ENCODE measurements around the gene HOXA10.

HOXA10 gene

DNA sequence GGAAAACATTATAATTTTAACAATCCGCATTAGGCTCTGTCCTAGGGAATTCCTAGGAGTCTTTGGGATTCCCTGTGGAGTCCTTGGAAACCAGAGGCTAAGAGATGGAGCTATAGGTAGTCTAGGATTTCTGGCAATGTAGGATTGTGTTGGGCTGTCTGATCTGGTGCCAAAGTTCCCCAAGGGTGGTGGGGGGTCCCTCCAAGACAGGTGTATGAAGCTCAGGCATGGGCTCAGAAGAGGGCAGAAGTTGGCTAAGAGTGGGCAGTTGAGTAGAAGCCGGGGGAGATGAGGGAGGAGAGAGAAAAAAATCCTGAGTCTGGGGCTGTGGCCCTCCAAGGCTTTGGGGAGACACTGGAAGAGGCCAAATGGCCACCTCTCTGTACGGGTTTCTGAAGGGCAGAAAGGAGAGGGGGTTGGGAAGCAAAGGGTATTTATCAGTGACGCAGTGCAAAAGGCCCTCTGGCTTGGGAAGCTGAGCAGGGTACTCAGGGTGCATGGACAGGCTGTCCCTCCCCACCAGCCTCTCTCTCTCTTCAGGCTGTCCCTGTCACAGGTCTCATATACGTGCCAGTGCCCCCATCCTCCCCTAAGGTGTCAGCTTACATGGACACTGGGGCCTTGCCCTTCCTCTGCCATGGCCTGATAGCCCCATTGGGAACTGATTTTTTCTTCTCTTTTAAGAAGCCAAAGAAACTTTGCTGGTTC lies 27.5 kb downstream of the HOXA10 start:
- H3K9ac ChIP-seq (ENCODE audit: low read depth, low read length) = no peak overlapping the region
- H3K4me2 ChIP-seq (ENCODE audit: insufficient read depth, low read length) = no peak overlapping the region
- H3K4me1 ChIP-seq (ENCODE audit: insufficient read depth, low read length) = peaks cover 26% of the 10 kb centered on the region
- TF ChIP-seq, protein P1, sequence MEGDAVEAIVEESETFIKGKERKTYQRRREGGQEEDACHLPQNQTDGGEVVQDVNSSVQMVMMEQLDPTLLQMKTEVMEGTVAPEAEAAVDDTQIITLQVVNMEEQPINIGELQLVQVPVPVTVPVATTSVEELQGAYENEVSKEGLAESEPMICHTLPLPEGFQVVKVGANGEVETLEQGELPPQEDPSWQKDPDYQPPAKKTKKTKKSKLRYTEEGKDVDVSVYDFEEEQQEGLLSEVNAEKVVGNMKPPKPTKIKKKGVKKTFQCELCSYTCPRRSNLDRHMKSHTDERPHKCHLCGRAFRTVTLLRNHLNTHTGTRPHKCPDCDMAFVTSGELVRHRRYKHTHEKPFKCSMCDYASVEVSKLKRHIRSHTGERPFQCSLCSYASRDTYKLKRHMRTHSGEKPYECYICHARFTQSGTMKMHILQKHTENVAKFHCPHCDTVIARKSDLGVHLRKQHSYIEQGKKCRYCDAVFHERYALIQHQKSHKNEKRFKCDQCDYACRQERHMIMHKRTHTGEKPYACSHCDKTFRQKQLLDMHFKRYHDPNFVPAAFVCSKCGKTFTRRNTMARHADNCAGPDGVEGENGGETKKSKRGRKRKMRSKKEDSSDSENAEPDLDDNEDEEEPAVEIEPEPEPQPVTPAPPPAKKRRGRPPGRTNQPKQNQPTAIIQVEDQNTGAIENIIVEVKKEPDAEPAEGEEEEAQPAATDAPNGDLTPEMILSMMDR (IDR thresholded peaks at IDR 0.05; ENCODE audit: borderline replicate concordance, extremely low read depth, low read length, poor library complexity, severe bottlenecking) = no peak
- no peak for TF ChIP-seq EZH2 (IDR thresholded peaks at IDR 0.05; ENCODE audit: borderline replicate concordance, low read depth, low read length, severe bottlenecking)
- DNase-seq = no peak
- no peak overlapping the region for H2AFZ ChIP-seq (ENCODE audit: low read depth, low read length)
- no peaks in the 10 kb centered on the region for H3K9me3 ChIP-seq (ENCODE audit: insufficient read depth, low read length, severe bottlenecking)
- H3K36me3 ChIP-seq (ENCODE audit: insufficient read depth, low read length) = peaks cover 13% of the 10 kb centered on the region
- H4K20me1 ChIP-seq (ENCODE audit: insufficient read depth, low read length) = no peaks in the 10 kb centered on the region
- peaks cover 28% of the 10 kb centered on the region for H3K79me2 ChIP-seq (ENCODE audit: insufficient read depth, low read length)
- H3K4me3 ChIP-seq (ENCODE audit: low read depth in 1 of 2, low read length in 2 of 2) = no peak overlapping the region
- H3K27me3 ChIP-seq (ENCODE audit: insufficient read depth, low read length, poor library complexity) = no peaks in the 10 kb centered on the region
- ATAC-seq (ENCODE audit: insufficient read depth, low read depth) = no peak
- no peak overlapping the region for H3K27ac ChIP-seq (ENCODE audit: low read length)

DNA sequence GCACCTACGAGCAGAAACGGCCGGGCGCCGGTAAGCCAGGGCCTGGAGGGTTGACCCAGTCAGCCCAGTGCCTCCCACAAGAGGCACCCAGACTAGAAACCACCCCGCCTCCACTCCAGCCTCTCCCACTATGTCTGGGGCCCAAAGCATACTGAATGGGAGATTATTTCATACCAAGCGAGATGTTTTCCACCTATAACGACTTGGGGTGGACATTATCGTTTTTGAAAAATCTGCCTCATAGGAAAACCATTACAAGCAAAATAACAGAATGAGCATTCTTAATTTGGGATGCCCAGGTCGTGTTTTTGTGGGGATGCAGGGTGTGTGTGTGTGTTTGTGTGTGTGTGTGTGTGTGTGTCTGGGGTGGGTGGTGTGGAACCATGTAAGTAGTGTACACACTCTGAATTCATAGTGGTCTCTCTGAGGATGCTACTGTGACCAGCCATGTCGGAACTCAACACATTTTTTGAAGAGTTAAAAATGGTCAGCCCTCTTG lies 28.2 kb downstream of the HOXA10 start:
- H3K4me3 ChIP-seq (ENCODE audit: low read depth in 1 of 2, low read length in 2 of 2) = no peak overlapping the region
- TF ChIP-seq, protein P1 (IDR thresholded peaks at IDR 0.05; ENCODE audit: borderline replicate concordance, extremely low read depth, low read length, poor library complexity, severe bottlenecking) = no peak
- no peak overlapping the region for H2AFZ ChIP-seq (ENCODE audit: low read depth, low read length)
- no peaks in the 10 kb centered on the region for H3K27me3 ChIP-seq (ENCODE audit: insufficient read depth, low read length, poor library complexity)
- H3K27ac ChIP-seq (ENCODE audit: low read length) = no peak overlapping the region
- peaks cover 19% of the 10 kb centered on the region for H3K4me1 ChIP-seq (ENCODE audit: insufficient read depth, low read length)
- peaks cover 13% of the 10 kb centered on the region for H3K36me3 ChIP-seq (ENCODE audit: insufficient read depth, low read length)
- H3K9me3 ChIP-seq (ENCODE audit: insufficient read depth, low read length, severe bottlenecking) = no peaks in the 10 kb centered on the region
- H3K4me2 ChIP-seq (ENCODE audit: insufficient read depth, low read length) = no peak overlapping the region
- DNase-seq (no peak), ATAC-seq (ENCODE audit: insufficient read depth, low read depth) (no peak)
- no peak overlapping the region for H3K9ac ChIP-seq (ENCODE audit: low read depth, low read length)
- H4K20me1 ChIP-seq (ENCODE audit: insufficient read depth, low read length) = no peaks in the 10 kb centered on the region
- peaks cover 28% of the 10 kb centered on the region for H3K79me2 ChIP-seq (ENCODE audit: insufficient read depth, low read length)

DNA sequence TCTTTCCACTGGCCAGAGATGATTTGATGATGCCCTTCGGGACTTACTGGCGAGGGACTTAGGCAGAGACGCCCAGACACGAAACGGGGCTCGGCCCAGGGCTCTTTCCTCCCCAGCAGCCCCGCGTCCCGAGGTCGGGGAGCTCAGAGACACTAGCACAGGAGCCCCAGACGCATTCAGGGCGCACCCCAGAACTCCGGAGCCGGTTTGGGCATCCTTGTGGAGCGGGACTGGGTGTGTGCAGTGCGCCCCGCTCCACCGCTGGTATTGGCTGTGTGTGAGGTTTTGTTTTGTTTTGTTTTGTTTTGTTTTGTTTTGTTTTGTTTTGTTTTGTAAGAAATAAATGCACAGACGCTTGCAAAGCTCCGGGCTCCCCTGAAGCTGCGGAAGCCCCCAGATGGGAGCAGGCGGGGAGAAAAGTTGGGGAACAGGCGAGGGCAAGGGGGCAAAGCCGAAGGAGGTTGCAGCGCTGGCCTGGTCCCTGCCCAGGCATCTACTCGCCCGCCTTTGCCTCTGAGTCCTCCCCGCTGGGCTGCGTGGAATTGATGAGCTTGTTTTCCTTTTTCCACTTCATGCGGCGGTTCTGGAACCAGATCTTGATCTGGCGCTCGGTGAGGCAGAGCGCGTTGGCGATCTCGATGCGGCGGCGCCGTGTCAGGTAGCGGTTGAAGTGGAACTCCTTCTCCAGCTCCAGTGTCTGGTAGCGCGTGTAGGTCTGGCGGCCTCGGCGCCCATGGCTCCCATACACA lies 28.8 kb downstream of the HOXA10 start:
- H3K4me3 ChIP-seq (ENCODE audit: low read depth in 1 of 2, low read length in 2 of 2) = no peak overlapping the region
- H3K27ac ChIP-seq (ENCODE audit: low read length) = no peak overlapping the region
- no peak overlapping the region for H3K9ac ChIP-seq (ENCODE audit: low read depth, low read length)
- H3K9me3 ChIP-seq (ENCODE audit: insufficient read depth, low read length, severe bottlenecking) = no peaks in the 10 kb centered on the region
- no peak overlapping the region for H3K4me2 ChIP-seq (ENCODE audit: insufficient read depth, low read length)
- TF ChIP-seq, protein P1 (IDR thresholded peaks at IDR 0.05; ENCODE audit: borderline replicate concordance, extremely low read depth, low read length, poor library complexity, severe bottlenecking) = no peak
- no peak for TF ChIP-seq EZH2 (IDR thresholded peaks at IDR 0.05; ENCODE audit: borderline replicate concordance, low read depth, low read length, severe bottlenecking)
- H3K36me3 ChIP-seq (ENCODE audit: insufficient read depth, low read length) = peaks cover 13% of the 10 kb centered on the region
- H3K27me3 ChIP-seq (ENCODE audit: insufficient read depth, low read length, poor library complexity) = no peaks in the 10 kb centered on the region
- no peak overlapping the region for H2AFZ ChIP-seq (ENCODE audit: low read depth, low read length)
- no peaks in the 10 kb centered on the region for H4K20me1 ChIP-seq (ENCODE audit: insufficient read depth, low read length)
- H3K4me1 ChIP-seq (ENCODE audit: insufficient read depth, low read length) = peaks cover 19% of the 10 kb centered on the region
- ATAC-seq (ENCODE audit: insufficient read depth, low read depth) = no peak
- H3K79me2 ChIP-seq (ENCODE audit: insufficient read depth, low read length) = peaks cover 24% of the 10 kb centered on the region
- no peak for DNase-seq
